Hematopoietic multipotent progenitor cell treated with erythropoietin and hydrocortisone succinate and interleukin-3 and kit ligand, for 15 days (in vitro differentiated cells): Measurements from ENCODE around the gene RAB7B.
A peak's percentile ranks its signal among the peaks of the same experiment; 100 is the strongest.
"Not testable (repeated sequence)": the region's sequence is repeated elsewhere in the genome, so short reads cannot be mapped to it uniquely, and the experiment has no call there.

Experiments used
- DNase-seq: peaks from one replicate; pipeline ENCODE4 v3.0.0-alpha.2; 2015; ENCODE audit warnings: low spot score

The RAB7B gene

GRCh38 chr1:205996641-205997040 lies 6.6 kb downstream of the RAB7B start:
- DNase-seq = not testable (repeated sequence)

- DNase-seq = no peak
These were observed 8.8 kb downstream of the RAB7B start for GRCh38 chr1:205994346-205994745.

GRCh38 chr1:205993068-205993467 lies 10.1 kb downstream of the RAB7B start:
- DNase-seq = no peak

- no peak for DNase-seq
These were observed 10.8 kb downstream of the RAB7B start for GRCh38 chr1:205992218-205992882.

GRCh38 chr1:205991237-205991636 lies 12.0 kb downstream of the RAB7B start:
- no peak for DNase-seq

- no peak for DNase-seq
These were observed 13.0 kb downstream of the RAB7B start for GRCh38 chr1:205990226-205990625.

GRCh38 chr1:205989786-205990185 lies 13.4 kb downstream of the RAB7B start:
- DNase-seq = no peak

- no peak for DNase-seq
These were observed 14.6 kb downstream of the RAB7B start for GRCh38 chr1:205988585-205988995.

GRCh38 chr1:205986861-205987260 lies 16.3 kb downstream of the RAB7B start:
- DNase-seq = no peak

GRCh38 chr1:205986292-205986691 lies 16.9 kb downstream of the RAB7B start:
- no peak for DNase-seq

- no peak for DNase-seq
These were observed 17.7 kb downstream of the RAB7B start for GRCh38 chr1:205985330-205986005.

GRCh38 chr1:205983925-205984725 lies 19.1 kb downstream of the RAB7B start:
- peak; percentile 27 for DNase-seq

GRCh38 chr1:205981257-205981656 lies 21.9 kb downstream of the RAB7B start:
- no peak for DNase-seq

GRCh38 chr1:205980237-205980870 lies 22.8 kb downstream of the RAB7B start:
- DNase-seq = no peak

- DNase-seq = no peak
These were observed 23.9 kb downstream of the RAB7B start for GRCh38 chr1:205979301-205979700.

GRCh38 chr1:205978676-205979075 lies 24.5 kb downstream of the RAB7B start:
- no peak for DNase-seq

GRCh38 chr1:205977402-205978014 lies 25.7 kb downstream of the RAB7B start:
- DNase-seq = peak; percentile 77

GRCh38 chr1:205976708-205977401 lies 26.3 kb downstream of the RAB7B start:
- no peak for DNase-seq

GRCh38 chr1:205976036-205976435 lies 27.2 kb downstream of the RAB7B start:
- DNase-seq = no peak

GRCh38 chr1:205975387-205975998 lies 27.7 kb downstream of the RAB7B start:
- no peak for DNase-seq

GRCh38 chr1:205974712-205975111 lies 28.5 kb downstream of the RAB7B start:
- no peak for DNase-seq
